Measurements from ENCODE around the gene RPL10A.

The RPL10A gene

DNA sequence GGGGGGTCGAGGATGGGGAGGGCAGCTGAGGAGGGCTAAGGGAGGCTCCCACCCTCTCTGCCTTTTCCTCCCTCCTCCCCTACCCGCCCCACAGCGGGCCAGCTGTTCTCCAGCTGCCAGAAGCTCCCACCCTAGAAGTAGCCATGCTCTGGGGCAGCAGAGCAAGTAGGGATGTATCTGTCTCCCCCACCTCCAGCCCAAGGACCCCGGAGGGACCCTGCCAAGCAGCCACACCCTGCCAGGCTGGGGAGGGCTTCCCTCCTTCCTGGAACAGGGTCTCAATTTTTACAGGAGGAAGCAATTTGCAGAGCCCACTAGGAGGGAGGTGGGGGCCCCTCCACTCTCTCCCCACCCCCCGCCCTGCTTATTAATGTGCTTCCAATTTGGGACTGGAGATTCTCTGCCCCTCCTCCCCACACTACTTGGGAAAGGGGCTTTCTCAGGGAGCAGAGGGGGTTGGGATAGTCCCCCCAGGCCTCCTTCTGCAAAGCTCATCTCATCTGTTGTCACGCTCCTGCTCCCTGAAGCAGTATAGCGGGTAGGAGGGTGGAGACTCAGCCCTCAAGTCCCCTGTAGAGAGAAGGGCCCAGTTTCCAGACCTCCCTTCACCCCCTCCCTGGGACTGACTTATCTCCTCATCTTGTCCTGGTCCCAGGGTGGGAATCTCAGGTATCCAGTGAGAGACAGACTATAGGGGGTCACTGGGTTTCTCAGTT, 24.2 kb downstream of the RPL10A start:
- no peak for DNase-seq (ENCODE audit: low read depth in 2 of 2)

GRCh38 chr6:35492974-35493284, 24.7 kb downstream of the RPL10A start:
- DNase-seq (ENCODE audit: low read depth in 2 of 2): no peak

GRCh38 chr6:35493307-35493983, 25.2 kb downstream of the RPL10A start:
- DNase-seq (ENCODE audit: low read depth in 2 of 2): no peak

DNA sequence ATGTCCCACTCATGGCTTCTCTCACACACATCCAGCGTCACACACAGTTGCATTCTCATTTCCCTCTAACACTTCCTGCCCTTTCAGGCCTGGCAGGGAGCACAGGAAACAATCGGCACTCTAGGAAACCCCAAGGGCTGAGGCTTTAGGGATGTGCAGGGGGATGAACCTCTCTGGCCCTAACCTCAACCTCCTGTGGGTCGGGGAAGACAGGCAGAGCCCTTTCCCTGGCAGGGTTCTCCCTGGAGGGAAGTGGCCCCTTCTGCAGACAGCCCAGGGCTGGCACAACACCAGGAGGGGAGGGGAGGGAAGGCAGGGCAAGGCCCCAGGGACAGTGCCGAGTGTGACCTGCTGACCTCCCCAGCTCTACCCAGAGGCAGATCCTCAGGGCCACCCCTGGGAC, 26.0 kb downstream of the RPL10A start:
- no peak for DNase-seq (ENCODE audit: low read depth in 2 of 2)

- DNase-seq (ENCODE audit: low read depth in 2 of 2): no peak
Observed at GRCh38 chr6:35495258-35496035, 27.2 kb downstream of the RPL10A start.

DNA sequence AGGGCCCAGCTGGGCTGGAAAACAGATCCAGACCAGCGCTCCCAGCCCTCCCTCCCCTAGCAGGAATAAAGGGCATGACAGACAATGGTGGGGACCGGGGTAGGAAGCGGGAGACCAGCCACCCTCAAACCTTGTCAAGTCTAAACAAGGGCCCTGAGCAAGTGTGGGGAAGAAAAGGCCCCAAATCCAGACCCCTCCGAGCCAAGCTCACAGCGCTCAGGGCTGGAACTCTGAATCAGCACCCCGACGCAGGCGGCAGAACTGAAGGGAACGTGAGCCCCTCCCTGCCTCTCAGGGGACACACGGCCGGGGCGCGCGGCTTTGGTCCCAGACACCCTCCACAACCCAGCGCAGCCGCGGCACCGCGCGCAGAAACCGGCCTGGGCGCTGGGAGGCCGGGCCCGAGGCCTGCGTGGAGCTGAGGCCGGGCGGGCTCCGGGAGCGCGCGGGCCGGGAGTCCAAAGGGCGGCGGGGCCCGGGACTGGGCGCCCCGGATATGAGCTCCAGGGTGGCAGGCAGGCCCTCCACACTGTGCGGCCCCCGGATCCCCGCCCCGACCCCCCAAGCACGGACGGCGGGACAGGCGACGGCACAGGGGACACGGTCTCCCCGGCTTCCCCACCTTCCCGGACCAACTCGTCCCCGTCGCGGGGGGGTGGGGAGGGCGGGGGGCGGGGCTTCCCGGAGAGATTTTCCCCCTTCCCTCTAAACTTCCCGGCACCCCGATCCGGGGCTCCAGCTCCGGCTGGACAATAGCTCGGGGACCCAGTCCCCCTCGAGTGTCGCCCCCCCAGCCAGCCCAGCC, 28.0 kb downstream of the RPL10A start:
- DNase-seq (ENCODE audit: low read depth in 2 of 2): no peak

DNA sequence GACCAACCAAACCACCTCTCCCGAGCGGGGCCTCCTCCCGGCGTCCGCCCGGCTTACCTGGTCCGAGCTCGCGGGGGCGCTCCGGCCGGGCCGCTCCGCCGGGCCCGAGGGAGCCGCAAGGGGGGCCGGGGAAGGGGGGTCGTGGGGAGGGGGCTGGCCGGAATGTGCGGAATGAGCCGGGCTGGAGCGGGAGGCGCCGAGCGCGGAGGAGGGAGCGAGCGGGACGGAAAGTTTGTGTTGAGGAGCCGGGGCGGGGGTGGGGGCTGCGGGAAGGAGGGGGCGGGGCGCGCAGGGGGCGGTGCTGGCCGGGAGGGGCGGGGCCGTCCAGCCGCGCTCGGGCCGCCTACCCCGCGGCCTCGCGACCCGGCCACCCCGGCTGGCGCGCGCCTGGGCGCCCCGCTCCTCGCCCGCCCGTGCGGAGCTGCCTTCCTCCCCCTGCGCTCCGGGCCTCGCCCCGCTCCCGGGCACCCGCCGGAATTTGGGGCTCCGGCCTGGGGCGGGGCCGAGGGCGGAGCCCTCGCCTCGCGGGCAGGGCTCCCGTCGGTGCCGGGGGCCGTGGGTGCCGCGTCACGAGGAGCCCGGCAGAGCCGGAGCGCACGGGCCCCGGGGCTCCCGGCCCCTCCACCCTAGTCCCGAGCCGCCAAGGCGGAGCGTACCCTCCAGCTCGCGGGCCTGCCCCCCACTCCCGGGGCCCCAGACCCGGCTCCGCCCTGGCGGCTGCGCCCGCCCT, 28.8 kb downstream of the RPL10A start, which contains the start of gene TEAD3:
Gene TEAD3 (minus strand): TSS at position 239 of the 730 bp plus-strand sequence.
- peak in 1 of 2 donors; percentile 34 for DNase-seq (ENCODE audit: low read depth in 2 of 2)

DNA sequence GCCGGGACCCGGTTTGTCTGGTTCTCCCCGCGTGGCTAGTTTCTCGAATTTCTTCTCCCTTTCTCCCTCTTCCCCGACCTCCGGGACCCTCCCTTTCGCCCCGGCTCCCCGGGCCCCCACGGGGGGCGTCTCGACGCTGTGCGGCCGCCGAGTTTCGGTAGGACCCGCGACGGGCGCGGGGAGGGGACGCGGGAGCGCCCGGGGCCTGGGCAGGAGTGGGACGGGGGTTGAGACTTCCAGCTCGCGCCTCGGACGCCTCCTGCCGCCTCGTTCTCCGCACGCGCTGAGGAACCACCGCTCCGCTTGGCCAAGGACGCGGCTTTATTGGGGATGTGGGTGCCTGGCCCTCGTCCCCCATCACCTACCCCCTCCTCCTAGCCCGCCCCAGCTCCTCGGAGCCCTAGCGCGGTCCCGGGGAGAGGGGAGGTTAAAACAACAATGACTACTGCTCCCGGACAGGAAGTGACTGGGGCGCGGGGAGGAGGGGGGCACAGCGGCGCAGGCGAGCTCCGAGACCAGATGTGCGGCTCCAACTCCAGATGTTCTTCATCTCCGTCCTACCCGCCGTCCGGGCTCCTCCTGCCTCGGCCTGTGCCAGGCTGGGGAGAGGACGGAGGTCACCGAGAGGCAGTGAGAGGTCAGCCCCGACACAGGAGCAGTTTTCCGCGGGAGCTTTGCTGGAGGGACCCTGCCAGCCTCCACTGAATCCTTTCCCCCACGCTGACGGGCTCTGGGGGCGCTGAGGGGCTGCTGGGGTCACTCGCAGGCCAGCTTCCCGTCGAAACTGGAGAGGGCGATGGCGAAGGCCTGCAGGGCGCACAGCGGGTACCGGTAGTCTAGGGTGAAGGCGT, 29.6 kb downstream of the RPL10A start:
- DNase-seq (ENCODE audit: low read depth in 2 of 2): no peak

GRCh38 chr6:35498422-35499067, 30.3 kb downstream of the RPL10A start:
- DNase-seq (ENCODE audit: low read depth in 2 of 2): no peak

DNA sequence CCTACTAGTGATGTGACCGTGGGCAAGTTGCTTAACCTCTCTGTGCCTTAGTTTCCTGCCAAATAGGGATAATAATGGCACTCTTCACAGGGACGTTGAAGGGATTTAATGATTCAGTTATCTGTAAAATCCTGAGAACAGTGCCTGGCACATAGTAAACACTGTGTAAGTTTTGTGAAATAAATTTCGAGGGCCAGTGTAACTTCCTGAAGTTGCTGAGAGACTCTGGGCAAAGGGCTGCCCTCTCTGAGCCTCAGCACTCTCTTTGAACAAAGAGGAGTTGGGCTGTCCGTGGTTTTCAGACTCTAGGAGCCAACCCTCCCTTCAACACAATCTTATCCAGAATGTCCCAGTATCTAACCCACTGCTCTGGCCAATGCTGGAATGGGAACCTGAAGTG, 31.2 kb downstream of the RPL10A start:
- DNase-seq (ENCODE audit: low read depth in 2 of 2): no peak

DNA sequence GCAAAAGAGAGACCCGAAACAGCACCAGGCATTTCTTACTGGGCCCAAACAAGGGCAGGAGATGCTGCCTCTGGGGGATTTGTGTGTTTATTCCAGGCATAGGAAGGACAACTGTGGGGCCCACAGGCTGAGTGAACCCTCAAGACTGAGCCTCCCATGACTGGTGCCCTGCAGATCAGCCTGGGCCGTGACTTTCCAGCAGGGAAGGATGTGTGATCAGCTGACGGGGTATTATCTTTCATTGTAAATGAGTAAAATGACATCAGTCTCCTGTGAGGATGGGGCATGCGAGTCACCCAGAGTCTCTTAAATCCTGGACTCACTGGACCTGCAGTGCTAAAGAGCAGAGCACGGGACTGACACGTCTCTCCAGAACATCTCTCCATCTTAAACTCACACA, 32.6 kb downstream of the RPL10A start:
- DNase-seq (ENCODE audit: low read depth in 2 of 2): no peak

GRCh38 chr6:35501784-35502183, 33.6 kb downstream of the RPL10A start:
- DNase-seq (ENCODE audit: low read depth in 2 of 2): no peak

DNA sequence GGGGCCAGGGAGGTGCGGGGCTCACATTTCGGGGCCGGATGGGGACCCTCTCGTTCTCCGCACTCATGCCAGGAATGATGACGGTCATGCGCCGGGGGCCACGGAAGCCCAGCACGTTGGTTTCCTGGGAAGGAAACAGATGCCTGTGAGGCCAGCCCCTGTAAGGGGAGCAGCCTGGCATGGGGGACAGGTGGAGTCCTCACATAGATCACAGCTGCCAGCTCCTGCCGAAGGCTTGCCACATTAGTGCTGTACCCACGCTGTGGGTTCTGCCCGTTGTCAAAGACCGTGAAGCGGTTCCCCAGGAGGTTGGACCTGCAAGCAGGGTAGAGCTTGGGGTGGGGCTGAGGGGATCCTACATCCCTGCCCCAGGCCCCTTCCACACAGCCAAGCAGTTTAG, 35.3 kb downstream of the RPL10A start:
- DNase-seq (ENCODE audit: low read depth in 2 of 2): no peak

GRCh38 chr6:35505999-35506412, 37.8 kb downstream of the RPL10A start:
- DNase-seq (ENCODE audit: low read depth in 2 of 2): no peak

DNA sequence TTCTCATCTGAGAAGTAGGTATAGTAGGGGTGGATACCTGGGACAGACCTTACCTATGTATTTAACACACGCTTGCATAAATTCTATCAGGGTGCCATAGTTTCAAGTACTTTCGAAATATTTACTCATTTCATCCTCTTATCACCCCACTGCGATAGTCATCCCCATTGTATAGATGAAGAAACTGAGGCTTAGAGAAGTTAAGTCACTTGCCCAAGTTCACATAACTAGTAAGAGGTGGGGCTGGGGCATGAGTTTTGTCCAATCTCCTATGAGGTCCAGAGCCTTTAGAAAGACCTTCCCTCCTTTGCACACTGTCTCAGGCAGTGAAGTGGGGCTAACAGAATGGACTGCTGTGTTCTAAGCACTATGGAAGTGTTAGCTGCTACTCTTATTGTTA, 38.3 kb downstream of the RPL10A start:
- no peak for DNase-seq (ENCODE audit: low read depth in 2 of 2)

DNA sequence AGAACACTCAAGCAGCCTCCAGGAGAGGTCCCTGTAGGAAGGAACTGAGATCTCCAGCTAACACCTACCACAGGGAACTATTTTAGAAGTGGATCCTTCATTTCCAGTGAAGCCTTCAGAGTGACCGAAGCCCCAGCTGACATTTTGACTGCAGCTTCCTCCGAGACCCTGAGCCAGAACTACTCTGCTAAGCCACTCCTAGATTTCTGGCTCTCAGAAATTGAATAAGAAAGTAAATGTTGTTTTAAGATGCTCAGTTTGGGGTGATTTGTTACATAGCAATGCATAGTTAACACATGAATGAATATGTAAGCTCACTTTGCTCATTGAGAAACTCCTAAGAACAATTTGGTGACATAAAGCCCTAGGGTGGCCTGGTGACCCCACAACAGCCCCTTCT, 39.0 kb downstream of the RPL10A start:
- no peak for DNase-seq (ENCODE audit: low read depth in 2 of 2)

DNA sequence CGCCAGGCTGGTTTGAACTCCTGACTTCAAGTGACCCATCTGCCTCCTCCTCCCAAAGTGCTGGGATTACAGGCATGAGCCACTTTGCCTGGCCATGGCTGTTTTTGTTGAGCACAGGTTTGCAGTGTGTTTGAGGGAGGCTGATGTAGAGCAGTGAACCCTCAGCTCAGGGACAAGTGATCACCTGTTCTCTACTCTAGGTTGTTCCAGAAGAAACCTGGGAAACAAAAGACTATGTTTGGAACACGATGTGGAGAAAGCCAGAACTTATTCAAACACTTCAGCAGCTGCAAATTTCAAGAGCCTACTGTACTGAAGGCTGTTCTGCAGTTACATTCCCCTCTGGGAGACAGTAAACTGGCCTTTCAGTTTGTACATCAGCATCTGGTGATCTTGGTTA, 39.8 kb downstream of the RPL10A start:
- DNase-seq (ENCODE audit: low read depth in 2 of 2): no peak

GRCh38 chr6:35508542-35508941, 40.3 kb downstream of the RPL10A start:
- DNase-seq (ENCODE audit: low read depth in 2 of 2): no peak

GRCh38 chr6:35510916-35511561, 42.8 kb downstream of the RPL10A start:
- no peak for DNase-seq (ENCODE audit: low read depth in 2 of 2)

All from stimulated activated CD8-positive, alpha-beta memory T cell treated with anti-CD3 and anti-CD28 coated beads, Interleukin-15, amount 100 ng/mL, for 48 hours (primary cell).